ENCODE data around the gene SALL3. TPM values are rescaled to one million over a fixed set of nuclear protein-coding genes. Genes with fewer than 3 reads are reported as not detected.

Gene SALL3
- total and polyA plus RNA-seq, 2 experiments from 2014 or later = 16.9 to 39.8 TPM

DNA sequence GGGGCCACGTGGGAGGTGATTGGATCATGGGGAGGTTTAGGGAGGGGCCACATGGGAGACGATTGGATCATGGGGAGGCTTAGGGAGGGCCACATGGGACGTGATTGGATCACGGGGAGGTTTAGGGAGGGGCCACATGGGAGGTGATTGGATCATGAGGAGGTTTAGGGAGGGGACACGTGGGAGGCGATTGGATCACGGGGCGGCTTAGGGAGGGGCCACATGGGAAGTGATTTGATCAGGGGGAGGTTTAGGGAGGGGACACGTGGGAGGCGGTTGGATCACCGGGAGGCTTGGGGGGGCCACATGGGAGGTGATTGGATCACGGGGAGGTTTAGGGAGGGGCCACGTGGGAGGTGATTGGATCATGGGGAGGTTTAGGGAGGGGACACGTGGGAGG, 22.5 kb upstream of the SALL3 start:
- DNase-seq (ENCODE audit: low spot score) (no peak), ATAC-seq (no peak)
- peaks cover 83% of the 10 kb centered on the region for H3K9me3 Mint-ChIP-seq
- no peak overlapping the region for H3K27ac ChIP-seq (ENCODE audit: low read depth)
- no peaks in the 10 kb centered on the region for H3K27me3 ChIP-seq (ENCODE audit: insufficient read depth)
- H3K4me3 ChIP-seq = no peak overlapping the region
- H3K4me2 ChIP-seq = no peak overlapping the region
- H3F3A ChIP-seq (replicated peaks; ENCODE audit: low read depth) = peaks cover 3% of the 10 kb centered on the region; the same call in 1 of the 2 replicates
- H3K36me3 ChIP-seq (ENCODE audit: insufficient read depth) = no peaks in the 10 kb centered on the region
- TF ChIP-seq JUNB (IDR thresholded peaks at IDR 0.05; ENCODE audit: unreplicated experiment) (no peak), EZH2phosphoT487 (IDR thresholded peaks at IDR 0.05; ENCODE audit: unreplicated experiment) (no peak), STAT1 (IDR thresholded peaks at IDR 0.05; ENCODE audit: unreplicated experiment) (no peak), EZH2 (IDR thresholded peaks at IDR 0.05; ENCODE audit: low read depth, unreplicated experiment) (no peak), POLR2AphosphoS5 (IDR thresholded peaks at IDR 0.05; ENCODE audit: low read depth) (no peak), ZNF331 (CRISPR knock-in tag; IDR thresholded peaks at IDR 0.05; ENCODE audit: low read depth) (no peak), CREB1 (CRISPR knock-in tag; IDR thresholded peaks at IDR 0.05; ENCODE audit: low read depth) (no peak), ZNF114 (CRISPR knock-in tag; IDR thresholded peaks at IDR 0.05) (no peak), NANOG (IDR thresholded peaks at IDR 0.05; ENCODE audit: borderline replicate concordance) (no peak)
- TF ChIP-seq, protein P1, sequence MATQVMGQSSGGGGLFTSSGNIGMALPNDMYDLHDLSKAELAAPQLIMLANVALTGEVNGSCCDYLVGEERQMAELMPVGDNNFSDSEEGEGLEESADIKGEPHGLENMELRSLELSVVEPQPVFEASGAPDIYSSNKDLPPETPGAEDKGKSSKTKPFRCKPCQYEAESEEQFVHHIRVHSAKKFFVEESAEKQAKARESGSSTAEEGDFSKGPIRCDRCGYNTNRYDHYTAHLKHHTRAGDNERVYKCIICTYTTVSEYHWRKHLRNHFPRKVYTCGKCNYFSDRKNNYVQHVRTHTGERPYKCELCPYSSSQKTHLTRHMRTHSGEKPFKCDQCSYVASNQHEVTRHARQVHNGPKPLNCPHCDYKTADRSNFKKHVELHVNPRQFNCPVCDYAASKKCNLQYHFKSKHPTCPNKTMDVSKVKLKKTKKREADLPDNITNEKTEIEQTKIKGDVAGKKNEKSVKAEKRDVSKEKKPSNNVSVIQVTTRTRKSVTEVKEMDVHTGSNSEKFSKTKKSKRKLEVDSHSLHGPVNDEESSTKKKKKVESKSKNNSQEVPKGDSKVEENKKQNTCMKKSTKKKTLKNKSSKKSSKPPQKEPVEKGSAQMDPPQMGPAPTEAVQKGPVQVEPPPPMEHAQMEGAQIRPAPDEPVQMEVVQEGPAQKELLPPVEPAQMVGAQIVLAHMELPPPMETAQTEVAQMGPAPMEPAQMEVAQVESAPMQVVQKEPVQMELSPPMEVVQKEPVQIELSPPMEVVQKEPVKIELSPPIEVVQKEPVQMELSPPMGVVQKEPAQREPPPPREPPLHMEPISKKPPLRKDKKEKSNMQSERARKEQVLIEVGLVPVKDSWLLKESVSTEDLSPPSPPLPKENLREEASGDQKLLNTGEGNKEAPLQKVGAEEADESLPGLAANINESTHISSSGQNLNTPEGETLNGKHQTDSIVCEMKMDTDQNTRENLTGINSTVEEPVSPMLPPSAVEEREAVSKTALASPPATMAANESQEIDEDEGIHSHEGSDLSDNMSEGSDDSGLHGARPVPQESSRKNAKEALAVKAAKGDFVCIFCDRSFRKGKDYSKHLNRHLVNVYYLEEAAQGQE (IDR thresholded peaks at IDR 0.05; ENCODE audit: unreplicated experiment) = no peak
- TF ChIP-seq, protein P2, sequence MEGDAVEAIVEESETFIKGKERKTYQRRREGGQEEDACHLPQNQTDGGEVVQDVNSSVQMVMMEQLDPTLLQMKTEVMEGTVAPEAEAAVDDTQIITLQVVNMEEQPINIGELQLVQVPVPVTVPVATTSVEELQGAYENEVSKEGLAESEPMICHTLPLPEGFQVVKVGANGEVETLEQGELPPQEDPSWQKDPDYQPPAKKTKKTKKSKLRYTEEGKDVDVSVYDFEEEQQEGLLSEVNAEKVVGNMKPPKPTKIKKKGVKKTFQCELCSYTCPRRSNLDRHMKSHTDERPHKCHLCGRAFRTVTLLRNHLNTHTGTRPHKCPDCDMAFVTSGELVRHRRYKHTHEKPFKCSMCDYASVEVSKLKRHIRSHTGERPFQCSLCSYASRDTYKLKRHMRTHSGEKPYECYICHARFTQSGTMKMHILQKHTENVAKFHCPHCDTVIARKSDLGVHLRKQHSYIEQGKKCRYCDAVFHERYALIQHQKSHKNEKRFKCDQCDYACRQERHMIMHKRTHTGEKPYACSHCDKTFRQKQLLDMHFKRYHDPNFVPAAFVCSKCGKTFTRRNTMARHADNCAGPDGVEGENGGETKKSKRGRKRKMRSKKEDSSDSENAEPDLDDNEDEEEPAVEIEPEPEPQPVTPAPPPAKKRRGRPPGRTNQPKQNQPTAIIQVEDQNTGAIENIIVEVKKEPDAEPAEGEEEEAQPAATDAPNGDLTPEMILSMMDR (conservative IDR thresholded peaks at IDR 0.05; ENCODE audit: low read depth in 2 of 2) = no peak
- TF ChIP-seq, protein P3, sequence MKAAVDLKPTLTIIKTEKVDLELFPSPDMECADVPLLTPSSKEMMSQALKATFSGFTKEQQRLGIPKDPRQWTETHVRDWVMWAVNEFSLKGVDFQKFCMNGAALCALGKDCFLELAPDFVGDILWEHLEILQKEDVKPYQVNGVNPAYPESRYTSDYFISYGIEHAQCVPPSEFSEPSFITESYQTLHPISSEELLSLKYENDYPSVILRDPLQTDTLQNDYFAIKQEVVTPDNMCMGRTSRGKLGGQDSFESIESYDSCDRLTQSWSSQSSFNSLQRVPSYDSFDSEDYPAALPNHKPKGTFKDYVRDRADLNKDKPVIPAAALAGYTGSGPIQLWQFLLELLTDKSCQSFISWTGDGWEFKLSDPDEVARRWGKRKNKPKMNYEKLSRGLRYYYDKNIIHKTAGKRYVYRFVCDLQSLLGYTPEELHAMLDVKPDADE (IDR thresholded peaks at IDR 0.05) = no peak
- TF ChIP-seq, protein P4, sequence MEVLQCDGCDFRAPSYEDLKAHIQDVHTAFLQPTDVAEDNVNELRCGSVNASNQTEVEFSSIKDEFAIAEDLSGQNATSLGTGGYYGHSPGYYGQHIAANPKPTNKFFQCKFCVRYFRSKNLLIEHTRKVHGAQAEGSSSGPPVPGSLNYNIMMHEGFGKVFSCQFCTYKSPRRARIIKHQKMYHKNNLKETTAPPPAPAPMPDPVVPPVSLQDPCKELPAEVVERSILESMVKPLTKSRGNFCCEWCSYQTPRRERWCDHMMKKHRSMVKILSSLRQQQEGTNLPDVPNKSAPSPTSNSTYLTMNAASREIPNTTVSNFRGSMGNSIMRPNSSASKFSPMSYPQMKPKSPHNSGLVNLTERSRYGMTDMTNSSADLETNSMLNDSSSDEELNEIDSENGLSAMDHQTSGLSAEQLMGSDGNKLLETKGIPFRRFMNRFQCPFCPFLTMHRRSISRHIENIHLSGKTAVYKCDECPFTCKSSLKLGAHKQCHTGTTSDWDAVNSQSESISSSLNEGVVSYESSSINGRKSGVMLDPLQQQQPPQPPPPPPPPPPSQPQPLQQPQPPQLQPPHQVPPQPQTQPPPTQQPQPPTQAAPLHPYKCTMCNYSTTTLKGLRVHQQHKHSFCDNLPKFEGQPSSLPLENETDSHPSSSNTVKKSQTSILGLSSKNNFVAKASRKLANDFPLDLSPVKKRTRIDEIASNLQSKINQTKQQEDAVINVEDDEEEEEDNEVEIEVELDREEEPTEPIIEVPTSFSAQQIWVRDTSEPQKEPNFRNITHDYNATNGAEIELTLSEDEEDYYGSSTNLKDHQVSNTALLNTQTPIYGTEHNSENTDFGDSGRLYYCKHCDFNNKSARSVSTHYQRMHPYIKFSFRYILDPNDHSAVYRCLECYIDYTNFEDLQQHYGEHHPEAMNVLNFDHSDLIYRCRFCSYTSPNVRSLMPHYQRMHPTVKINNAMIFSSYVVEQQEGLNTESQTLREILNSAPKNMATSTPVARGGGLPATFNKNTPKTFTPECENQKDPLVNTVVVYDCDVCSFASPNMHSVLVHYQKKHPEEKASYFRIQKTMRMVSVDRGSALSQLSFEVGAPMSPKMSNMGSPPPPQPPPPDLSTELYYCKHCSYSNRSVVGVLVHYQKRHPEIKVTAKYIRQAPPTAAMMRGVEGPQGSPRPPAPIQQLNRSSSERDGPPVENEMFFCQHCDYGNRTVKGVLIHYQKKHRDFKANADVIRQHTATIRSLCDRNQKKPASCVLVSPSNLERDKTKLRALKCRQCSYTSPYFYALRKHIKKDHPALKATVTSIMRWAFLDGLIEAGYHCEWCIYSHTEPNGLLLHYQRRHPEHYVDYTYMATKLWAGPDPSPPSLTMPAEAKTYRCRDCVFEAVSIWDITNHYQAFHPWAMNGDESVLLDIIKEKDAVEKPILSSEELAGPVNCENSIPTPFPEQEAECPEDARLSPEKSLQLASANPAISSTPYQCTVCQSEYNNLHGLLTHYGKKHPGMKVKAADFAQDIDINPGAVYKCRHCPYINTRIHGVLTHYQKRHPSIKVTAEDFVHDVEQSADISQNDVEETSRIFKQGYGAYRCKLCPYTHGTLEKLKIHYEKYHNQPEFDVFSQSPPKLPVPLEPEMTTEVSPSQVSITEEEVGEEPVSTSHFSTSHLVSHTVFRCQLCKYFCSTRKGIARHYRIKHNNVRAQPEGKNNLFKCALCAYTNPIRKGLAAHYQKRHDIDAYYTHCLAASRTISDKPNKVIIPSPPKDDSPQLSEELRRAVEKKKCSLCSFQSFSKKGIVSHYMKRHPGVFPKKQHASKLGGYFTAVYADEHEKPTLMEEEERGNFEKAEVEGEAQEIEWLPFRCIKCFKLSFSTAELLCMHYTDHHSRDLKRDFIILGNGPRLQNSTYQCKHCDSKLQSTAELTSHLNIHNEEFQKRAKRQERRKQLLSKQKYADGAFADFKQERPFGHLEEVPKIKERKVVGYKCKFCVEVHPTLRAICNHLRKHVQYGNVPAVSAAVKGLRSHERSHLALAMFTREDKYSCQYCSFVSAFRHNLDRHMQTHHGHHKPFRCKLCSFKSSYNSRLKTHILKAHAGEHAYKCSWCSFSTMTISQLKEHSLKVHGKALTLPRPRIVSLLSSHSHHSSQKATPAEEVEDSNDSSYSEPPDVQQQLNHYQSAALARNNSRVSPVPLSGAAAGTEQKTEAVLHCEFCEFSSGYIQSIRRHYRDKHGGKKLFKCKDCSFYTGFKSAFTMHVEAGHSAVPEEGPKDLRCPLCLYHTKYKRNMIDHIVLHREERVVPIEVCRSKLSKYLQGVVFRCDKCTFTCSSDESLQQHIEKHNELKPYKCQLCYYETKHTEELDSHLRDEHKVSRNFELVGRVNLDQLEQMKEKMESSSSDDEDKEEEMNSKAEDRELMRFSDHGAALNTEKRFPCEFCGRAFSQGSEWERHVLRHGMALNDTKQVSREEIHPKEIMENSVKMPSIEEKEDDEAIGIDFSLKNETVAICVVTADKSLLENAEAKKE (CRISPR knock-in tag; IDR thresholded peaks at IDR 0.05) = no peak
- H3K4me1 Mint-ChIP-seq = no peaks in the 10 kb centered on the region
- H3K36me3 Mint-ChIP-seq (ENCODE audit: low read depth) = peaks cover 19% of the 10 kb centered on the region
- no peaks in the 10 kb centered on the region for H4K20me1 ChIP-seq (replicated peaks; ENCODE audit: insufficient read depth)
- H3K4me1 ChIP-seq (ENCODE audit: insufficient read depth) = no peaks in the 10 kb centered on the region
- H3K4me3 Mint-ChIP-seq = no peak overlapping the region
- H3K79me2 ChIP-seq (replicated peaks; ENCODE audit: insufficient read depth) = no peaks in the 10 kb centered on the region
- H3K9me2 ChIP-seq (ENCODE audit: insufficient read depth) = no peaks in the 10 kb centered on the region
- no peak overlapping the region for H3K27ac Mint-ChIP-seq
- H2AFZ ChIP-seq = no peak overlapping the region
- peaks cover 6% of the 10 kb centered on the region for H3K27me3 Mint-ChIP-seq (ENCODE audit: insufficient read depth, low read depth, poor library complexity)

All from GM23338 (cell line).